Glutamatergic neuron (in vitro differentiated cells): Measurements from ENCODE around the gene PAX7. TPM values are rescaled to one million over a fixed set of nuclear protein-coding genes. Genes with fewer than 3 reads are reported as not detected.
"Not testable (repeated sequence)": the region's sequence is repeated elsewhere in the genome, so short reads cannot be mapped to it uniquely, and the experiment has no call there.

Source experiments
- DNase-seq: peaks from one replicate; pipeline ENCODE4 v3.0.0; 2022
- H3K27ac Mint-ChIP-seq: one replicate; pipeline ENCODE4 v1.8.0; 2020; ENCODE audit warnings: mild to moderate bottlenecking, mixed read lengths, inconsistent platforms; ENCODE audit not compliant: unreplicated experiment
- H3K27me3 Mint-ChIP-seq: one replicate; pipeline ENCODE4 v1.8.0; 2020; ENCODE audit warnings: mild to moderate bottlenecking, moderate library complexity, mixed read lengths, inconsistent platforms; ENCODE audit not compliant: unreplicated experiment
- H3K36me3 Mint-ChIP-seq: one replicate; pipeline ENCODE4 v1.8.0; 2020; ENCODE audit warnings: mild to moderate bottlenecking, mixed read lengths, inconsistent platforms; ENCODE audit not compliant: unreplicated experiment
- H3K4me1 Mint-ChIP-seq: one replicate; pipeline ENCODE4 v1.8.0; 2020; ENCODE audit warnings: mild to moderate bottlenecking, low read depth, mixed read lengths, inconsistent platforms; ENCODE audit not compliant: unreplicated experiment
- H3K4me3 Mint-ChIP-seq: one replicate; pipeline ENCODE4 v1.8.0; 2020; ENCODE audit warnings: mild to moderate bottlenecking, mixed read lengths, inconsistent platforms; ENCODE audit not compliant: unreplicated experiment
- H3K9me3 Mint-ChIP-seq: one replicate; pipeline ENCODE4 v1.8.0; 2020; ENCODE audit warnings: mild to moderate bottlenecking, moderate library complexity, mixed read lengths, inconsistent platforms; ENCODE audit not compliant: unreplicated experiment
- CTCF ChIP-seq: fragments of 200-600 bp; sonication (generic); IDR thresholded peaks from one replicate; pipeline ENCODE4 v1.5.0; 2021; ENCODE audit not compliant: partially characterized antibody, unreplicated experiment
- long read RNA-seq: library from polyadenylated mRNA; unstranded; transcript quantifications from one replicate; pipeline ENCODE4 v2.0.0, GENCODE V29; 2020; ENCODE audit not compliant: unreplicated experiment
- total RNA-seq: library from RNA; stranded (reverse); fragmentation: NEBNext Ultra II Directional; extraction: Animal tissue kit (Norgen Biotek cat#: 25700); gene quantifications from one replicate; pipeline ENCODE4 v1.2.1, GENCODE V29; 2021; ENCODE audit not compliant: unreplicated experiment

Gene PAX7
- 0.07 TPM for total RNA-seq
- long read RNA-seq: 0 reads

GRCh38 chr1:18630511-18631495 lies at the start of gene PAX7:
Gene PAX7, plus strand, starts transcription at chr1:18630846. Its CDS starts 758 bp downstream, at chr1:18631604.
- H3K27me3 Mint-ChIP-seq: peaks cover 66% of the 10 kb centered on the region
- H3K4me1 Mint-ChIP-seq: peaks cover 20% of the 10 kb centered on the region
- H3K4me3 Mint-ChIP-seq: peak within 1 kb of the TSS; percentile 87
- no peak within 1 kb of the TSS for H3K27ac Mint-ChIP-seq
- peaks cover 5% of the 10 kb centered on the region for H3K36me3 Mint-ChIP-seq
- DNase-seq: no peak
- H3K9me3 Mint-ChIP-seq: peaks cover 17% of the 10 kb centered on the region
- TF ChIP-seq CTCF: no peak

DNA sequence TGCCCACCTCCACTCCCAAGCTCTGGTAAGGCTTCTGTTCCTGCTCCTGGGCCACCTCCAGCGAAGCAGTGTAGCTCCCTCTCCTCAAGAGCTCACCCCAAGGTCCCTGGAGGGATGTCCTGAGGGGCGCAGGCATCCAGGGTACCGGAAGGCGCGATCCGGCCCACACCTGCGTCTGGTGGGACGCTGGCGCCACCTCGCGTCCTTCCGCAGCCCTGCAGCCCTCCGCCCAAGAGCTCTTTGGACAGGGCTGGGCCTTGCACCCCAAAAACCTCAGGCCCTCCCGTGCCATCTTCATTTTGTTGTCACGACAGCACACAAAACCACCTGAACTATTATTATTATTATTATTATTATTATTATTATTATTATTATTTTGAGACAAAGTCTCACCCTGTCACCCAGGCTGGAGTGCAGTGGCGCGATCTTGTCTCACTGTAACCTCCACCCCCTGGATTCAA lies 49.2 kb upstream of the PAX7 start:
- H3K9me3 Mint-ChIP-seq: peaks cover 9% of the 10 kb centered on the region
- no peak overlapping the region for H3K4me3 Mint-ChIP-seq
- peaks cover 7% of the 10 kb centered on the region for H3K27me3 Mint-ChIP-seq
- no peaks in the 10 kb centered on the region for H3K36me3 Mint-ChIP-seq
- peak; percentile 89 for TF ChIP-seq CTCF
- DNase-seq: peak; percentile 81
- peaks cover 20% of the 10 kb centered on the region for H3K4me1 Mint-ChIP-seq
- no peak overlapping the region for H3K27ac Mint-ChIP-seq

GRCh38 chr1:18582890-18583289 lies 47.8 kb upstream of the PAX7 start:
- no peak overlapping the region for H3K4me3 Mint-ChIP-seq
- no peak for TF ChIP-seq CTCF
- H3K27ac Mint-ChIP-seq: no peak overlapping the region
- DNase-seq: no peak
- peaks cover 6% of the 10 kb centered on the region for H3K27me3 Mint-ChIP-seq
- H3K9me3 Mint-ChIP-seq: peaks cover 9% of the 10 kb centered on the region
- no peaks in the 10 kb centered on the region for H3K36me3 Mint-ChIP-seq
- H3K4me1 Mint-ChIP-seq: peaks cover 30% of the 10 kb centered on the region

DNA sequence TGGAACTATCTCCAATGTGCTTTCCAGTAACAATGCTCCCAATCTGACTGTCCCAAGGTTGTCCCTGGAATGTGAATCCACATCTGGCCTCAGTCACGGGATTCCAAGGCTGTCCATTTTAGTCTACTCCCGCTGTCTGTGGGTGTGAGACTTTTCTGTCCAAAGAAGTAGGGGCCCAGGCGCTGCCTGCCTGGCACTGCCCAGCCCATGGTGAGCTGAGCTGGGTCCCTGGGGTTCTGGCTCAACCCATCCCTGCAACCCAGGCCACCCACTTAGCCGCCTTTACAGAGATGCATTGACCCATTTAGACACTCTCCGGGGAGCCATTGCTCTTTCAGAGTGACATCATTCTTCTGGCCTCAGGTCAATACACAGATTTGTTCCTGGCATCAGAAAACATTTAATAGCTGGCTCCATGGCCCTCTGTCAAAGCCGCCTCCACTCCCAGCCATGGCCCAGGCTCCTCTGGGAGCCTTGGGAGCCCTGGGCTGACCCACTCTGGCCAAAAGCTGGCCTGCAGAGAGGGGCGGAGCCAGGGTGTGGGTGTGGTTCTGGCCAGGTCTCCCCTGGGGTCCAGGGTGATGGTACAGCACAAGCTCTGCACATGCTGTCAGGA lies 47.2 kb upstream of the PAX7 start:
- peak overlapping the region; percentile 90 for H3K27ac Mint-ChIP-seq
- DNase-seq: peak; percentile 82
- peak overlapping the region; percentile 74 for H3K4me3 Mint-ChIP-seq
- H3K4me1 Mint-ChIP-seq: peaks cover 35% of the 10 kb centered on the region
- H3K27me3 Mint-ChIP-seq: peaks cover 6% of the 10 kb centered on the region
- no peaks in the 10 kb centered on the region for H3K36me3 Mint-ChIP-seq
- TF ChIP-seq CTCF: no peak
- peaks cover 7% of the 10 kb centered on the region for H3K9me3 Mint-ChIP-seq

DNA sequence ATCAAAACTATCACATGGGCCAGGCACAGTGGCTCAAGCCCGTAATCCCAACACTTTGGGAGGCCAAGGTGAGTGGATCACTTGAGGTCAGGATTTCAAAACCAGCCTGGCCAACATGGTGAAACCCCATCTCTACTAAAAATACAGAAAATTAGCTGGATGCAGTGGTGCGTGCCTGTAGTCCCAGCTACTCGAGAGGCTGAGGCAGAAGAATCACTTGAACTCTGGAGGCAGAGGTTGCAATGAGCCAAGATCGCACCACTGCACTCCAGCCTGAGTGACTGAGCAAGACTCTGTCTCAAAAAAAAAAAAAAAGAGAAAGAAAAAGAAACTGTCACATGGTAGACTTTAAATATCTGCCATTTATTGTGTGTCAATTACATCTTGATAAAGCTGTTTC lies 44.6 kb upstream of the PAX7 start:
- not testable (repeated sequence) for H3K9me3 Mint-ChIP-seq, DNase-seq, H3K4me3 Mint-ChIP-seq, H3K36me3 Mint-ChIP-seq, H3K27ac Mint-ChIP-seq, H3K27me3 Mint-ChIP-seq
- H3K4me1 Mint-ChIP-seq: peaks cover 35% of the 10 kb centered on the region
